ENCODE results near the gene SLC49A3.
"Not testable (repeated sequence)": the region's sequence is repeated elsewhere in the genome, so short reads cannot be mapped to it uniquely, and the experiment has no call there.

Gene SLC49A3
- 2.7 to 2.9 reads per million in 2 donors for total RNA-seq

DNA sequence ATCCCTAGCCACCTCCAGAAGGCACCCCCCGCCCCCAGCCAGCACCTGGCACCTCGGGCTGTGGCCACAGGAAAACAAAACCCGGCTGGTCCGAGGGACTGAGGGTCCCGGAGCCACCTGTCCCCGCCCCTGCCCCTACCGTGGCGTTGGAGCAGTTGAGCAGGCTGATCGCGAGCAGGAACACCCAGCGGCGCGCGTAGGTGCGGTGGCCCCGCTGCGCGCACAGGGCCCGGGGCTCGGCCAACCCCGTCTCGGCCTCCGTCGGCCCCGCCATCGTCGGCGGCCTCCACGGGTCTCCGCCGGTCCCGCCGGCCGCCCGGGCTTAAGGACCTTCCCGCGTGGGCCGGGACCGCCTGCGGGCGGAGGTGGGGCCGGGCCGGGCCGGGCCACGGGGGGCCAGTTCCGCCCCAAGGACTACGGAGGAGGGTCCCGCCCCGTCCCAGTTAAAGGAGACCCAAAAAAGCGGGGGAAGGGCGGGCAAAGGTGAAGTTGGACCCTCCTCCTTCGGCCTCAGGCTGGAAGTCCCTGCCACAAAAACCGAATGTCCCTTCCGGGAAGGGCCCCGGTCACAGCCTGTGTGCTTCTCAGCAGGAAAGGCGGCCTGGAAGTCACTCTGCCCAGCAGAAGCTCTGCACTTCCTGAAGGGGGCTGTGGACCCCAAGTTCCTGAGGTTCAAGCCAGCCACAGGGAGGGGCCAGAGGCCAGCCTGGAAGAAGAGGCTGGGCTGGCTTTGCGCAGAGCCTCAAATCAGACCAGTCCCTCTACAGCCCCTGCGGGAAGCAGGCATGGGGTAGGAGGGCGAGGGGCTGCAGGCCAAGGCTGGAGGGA lies at the start of gene SLC49A3:
Gene SLC49A3, minus strand, starts transcription at position 298 of the 828 bp plus-strand sequence. Its CDS starts 24 bp downstream, at position 274.
- DNase-seq: no peak

DNA sequence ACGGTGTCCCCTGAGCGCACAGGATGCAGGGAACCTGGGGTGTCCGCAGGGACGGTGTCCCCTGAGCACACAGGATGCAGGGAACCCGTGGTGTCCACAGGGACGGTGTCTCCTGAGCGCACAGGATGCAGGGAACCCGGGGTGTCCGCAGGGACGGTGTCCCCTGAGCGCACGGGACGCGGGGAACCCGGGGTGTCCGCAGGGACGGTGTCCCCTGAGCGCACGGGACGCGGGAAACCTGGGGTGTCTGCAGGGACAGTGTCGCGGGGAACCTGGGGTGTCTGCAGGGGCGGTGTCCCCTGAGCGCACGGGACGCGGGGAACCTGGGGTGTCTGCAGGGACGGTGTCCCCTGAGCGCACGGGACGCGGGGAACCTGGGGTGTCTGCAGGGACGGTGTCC lies 47.6 kb upstream of the SLC49A3 start:
- not testable (repeated sequence) for DNase-seq

GRCh38 chr4:735583-735982 lies 46.6 kb upstream of the SLC49A3 start:
- DNase-seq: no peak

GRCh38 chr4:734951-735350 lies 46.0 kb upstream of the SLC49A3 start:
- no peak for DNase-seq

GRCh38 chr4:734075-734474 lies 45.1 kb upstream of the SLC49A3 start:
- no peak for DNase-seq

DNA sequence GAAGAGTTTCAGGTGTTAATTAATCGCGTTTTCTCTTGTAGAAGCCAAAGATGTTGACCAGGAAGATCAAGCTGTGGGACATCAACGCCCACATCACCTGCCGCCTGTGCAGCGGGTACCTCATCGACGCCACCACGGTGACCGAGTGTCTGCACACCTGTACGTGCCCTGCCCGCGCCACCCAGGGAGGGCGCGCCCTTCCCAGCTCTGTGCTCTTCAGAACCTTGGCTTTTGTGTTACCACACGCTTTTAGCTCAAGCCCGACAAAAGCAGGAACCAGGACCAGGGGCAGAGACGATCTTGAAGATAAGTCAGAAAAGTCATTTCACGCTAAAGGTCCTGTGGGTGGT lies 44.7 kb upstream of the SLC49A3 start:
- DNase-seq: no peak

- DNase-seq: no peak
These were observed 44.1 kb upstream of the SLC49A3 start for GRCh38 chr4:732911-733630.

- DNase-seq: no peak
These were observed 43.5 kb upstream of the SLC49A3 start for GRCh38 chr4:732486-732885.

GRCh38 chr4:731954-732353 lies 43.0 kb upstream of the SLC49A3 start:
- not testable (repeated sequence) for DNase-seq

GRCh38 chr4:730946-731904 lies 42.3 kb upstream of the SLC49A3 start:
- DNase-seq: not testable (repeated sequence)

DNA sequence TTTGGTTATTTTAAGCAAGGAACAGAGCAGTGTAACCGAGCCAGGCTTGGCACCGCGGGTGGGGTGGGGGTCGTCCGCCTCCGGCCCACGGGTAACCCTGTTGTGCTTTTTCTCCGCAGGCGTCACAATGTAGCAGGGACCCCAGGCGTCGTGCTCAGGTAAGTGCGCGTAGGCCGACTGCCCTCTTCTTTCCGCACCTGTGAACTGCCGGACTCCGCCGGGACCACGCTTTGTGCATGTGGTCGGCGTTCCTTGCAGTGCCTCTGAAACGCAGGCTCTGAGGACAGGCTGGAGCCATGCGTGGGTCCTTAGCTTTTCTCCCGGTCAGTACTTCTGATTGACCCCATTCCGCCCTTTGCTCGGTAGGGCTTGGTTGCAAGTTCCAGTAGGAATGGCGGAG lies 41.6 kb upstream of the SLC49A3 start:
- DNase-seq: no peak

DNA sequence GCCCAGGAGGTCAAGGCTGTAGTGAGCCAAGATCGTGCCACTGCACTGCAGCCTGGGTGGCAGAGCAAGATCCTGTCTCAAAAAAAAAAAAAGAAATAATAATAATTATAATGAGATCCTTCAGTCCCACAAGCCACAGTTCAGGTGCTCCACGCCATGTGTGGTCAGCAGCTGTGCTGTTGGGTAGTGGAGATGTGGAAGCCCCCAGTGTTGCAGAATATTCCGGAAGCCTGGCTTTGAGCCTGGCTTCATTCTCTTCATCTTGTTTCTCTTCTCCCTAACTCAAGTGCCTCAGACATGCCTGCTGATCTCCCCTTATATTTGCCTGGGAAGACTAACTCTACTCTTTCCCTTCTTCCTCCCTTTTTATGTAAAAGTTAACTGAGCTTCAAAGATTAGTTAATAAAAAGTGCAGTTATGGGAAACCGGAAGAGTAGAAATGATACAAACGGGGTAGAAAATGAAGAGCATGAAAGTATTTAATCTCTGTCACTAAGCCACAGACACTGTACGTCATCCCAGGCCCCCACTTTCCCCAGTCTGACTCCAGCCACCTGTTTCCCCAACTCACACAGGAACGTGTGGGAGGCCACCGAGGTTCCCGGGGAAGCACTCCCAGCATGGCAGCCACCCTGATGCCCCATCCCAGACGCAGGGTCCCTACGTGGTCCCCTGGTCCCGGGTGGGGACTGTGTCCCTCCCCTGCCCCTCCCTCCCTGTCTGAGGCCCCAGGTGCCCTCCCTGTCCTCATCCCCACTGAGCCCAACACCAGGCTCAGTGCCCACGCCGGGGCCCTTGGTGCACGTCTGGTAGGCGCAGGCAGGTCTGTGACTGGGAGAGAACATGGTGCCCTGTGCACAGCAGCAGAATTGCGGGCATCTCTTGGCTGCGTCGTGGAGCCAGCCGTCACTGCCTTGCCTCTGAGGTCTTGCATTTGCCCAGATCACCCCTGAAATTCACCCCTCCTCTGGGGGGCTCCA lies 40.7 kb upstream of the SLC49A3 start:
- no peak for DNase-seq

- DNase-seq: no peak
These were observed 38.6 kb upstream of the SLC49A3 start for GRCh38 chr4:727576-727975.

DNA sequence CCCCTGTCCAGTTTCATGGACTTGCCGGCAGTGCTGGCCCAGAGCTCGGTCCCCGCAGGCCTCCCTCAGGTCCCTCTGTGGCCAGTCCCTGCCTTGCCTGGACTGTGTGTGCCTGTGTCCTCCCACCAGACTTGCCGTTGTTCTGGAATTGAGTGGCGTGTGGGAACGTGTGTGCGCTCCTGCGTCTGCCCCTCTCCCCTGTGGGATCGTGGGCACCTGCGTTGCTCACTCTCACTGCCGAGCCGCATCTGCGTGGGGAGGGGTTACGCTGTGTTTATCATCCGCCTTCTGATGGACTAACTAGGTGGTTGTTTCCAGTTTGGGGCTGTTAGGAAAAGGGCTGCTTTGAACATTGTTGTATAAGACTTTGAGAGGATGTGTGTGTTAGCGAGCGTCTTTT lies 37.9 kb upstream of the SLC49A3 start:
- DNase-seq: no peak

DNA sequence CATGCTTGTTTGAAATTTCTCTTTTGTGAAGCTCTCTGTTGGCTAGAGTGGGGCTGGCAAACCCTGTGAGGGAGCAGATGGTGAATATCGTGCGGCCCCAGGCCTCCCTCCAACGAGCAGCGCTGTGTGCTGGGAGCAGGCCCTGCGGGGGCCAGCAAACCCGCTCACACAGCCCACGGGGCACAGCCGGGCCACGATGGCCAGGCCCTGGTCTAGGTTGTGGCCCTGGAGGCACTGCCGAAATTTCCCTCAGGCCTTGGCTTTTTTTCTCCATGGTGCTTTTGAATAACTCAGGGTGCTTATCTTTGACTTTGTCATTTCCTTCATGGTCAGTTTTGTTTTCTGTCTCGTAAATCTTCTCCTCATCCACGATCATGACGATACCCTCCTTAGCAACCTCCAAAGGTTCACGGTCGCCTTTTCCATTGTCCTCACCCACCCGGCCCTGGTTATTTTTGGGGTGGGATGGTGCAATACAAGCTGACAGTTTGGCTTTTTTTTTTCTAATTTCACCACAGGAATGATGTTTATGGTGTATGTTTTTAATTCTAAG lies 37.4 kb upstream of the SLC49A3 start:
- no peak for DNase-seq

- DNase-seq: no peak
These were observed 36.7 kb upstream of the SLC49A3 start for GRCh38 chr4:725391-726234.

DNA sequence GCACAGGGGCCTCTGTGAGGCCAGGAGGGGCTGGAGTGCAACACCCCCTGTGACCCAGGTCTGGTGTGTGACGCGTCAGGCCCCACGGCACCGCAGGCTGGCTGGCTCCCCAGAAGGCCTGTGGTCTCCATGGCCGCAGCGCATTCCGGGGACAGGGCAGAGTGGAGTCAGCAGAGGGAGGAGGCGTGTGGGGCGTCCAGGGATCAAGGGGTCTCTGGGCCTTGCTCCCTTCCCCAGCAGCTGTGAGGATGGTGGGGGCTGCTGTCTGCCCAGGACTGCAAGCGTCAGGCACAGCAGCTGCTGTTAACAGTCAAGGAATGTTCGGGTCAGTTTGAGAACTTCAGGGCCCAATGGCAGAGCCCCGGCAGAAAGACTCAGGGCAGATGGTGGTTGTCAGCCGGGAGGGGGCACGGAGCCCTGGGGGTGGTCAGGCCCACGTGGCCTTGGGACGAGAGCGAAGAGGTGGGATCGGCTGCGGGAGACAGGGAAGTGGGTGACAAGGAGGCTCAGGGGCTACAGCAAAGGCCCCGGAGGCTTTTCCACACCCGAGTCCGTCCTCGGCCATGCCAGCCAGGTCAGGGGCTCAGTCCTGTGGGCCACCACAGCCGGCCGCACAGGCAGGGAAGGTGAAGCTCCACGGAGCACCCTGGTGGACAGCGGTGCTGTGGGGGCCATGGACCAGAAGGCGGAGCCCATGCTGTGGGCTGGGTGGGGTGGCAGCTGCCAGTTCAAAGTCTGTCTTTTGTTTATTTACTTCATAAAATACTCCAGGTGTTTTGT lies 35.0 kb upstream of the SLC49A3 start:
- DNase-seq: no peak

- DNase-seq: no peak
These were observed 34.0 kb upstream of the SLC49A3 start for GRCh38 chr4:722851-723360.

DNA sequence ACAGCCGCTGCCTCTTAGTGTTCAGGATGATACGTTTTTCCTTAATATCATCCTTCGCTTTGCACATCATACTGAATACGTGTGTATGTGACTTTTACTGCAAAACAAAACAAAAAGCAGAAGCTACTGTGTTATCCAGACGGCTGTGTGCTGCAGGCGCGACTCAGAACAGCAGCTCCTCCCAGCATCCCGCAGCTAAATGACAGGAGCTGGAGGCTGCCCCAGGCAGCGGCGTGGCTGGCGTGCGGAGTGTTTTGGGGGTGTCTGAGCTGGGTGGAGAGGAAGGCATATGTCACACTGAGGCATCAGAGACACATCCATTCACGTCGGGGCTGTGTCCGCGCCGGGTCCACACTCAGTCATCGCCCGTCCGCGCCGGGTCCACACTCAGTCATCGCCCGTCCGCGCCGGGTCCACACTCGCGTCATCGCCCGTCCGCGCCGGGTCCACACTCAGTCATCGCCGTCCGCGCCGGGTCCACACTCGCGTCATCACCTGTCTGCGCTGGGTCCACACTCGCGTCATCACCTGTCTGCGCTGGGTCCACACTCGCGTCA lies 33.3 kb upstream of the SLC49A3 start:
- DNase-seq: no peak

All from activated gamma-delta T cell (primary cell).